ENCODE results near the gene LPP.

LPP gene

DNA sequence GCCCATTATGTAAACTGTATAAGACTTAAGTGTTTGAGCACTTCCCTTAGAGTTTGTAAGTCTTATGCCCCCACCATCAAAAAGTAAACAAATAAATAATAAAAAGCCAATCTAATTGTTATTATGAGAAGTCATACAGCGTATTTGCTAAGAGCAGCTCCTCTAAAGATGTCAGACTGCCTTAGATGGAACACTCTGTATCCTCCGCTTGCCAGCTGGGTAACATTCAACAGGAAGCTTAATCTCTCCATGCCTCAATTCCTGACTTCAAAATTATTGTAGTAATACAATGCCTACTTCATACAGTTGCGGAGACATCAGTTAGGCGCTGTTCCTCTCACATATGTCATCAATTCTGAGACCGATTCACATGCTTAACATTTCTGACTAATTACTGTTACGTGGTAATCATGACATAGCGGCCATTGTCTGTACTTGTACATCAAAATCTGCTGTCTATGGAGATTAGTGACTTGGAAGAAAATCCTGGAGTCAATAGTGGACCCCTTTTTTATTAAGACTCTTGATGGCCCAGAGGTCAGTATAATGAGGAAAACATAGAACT lies 417.7 kb downstream of the LPP start:
- DNase-seq: no peak

DNA sequence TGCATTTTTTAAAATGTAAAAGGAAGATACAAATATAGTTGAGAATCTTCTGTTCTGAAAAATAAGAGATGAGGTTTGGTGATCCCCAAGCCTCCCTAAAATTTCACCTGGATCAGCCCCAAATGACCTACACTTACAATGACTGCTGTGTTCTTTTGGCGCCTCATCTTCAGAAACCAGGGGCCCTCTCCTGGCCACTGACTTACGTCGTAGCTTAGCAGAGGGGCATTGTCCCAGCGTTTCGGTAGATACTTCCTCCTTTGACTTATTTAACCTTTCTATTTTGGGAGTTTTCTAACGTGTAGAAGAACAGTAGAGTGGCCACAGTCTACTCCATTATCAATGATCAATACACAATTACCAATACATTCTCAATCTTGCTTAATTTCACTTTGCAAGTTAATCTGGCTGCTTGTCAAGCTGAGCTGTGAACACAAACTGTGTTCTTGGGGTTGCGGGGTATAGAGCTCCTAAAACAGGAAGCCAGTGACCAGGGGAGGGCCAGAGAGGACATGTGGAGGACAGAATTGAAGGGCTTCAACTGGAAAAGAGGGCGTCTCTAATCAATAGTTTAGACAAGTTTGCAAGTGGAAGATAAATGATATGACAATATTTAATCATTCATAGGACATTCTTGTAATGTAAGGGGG lies 419.5 kb downstream of the LPP start:
- no peak for DNase-seq
- no peak for TF ChIP-seq POLR2A (IDR thresholded peaks at IDR 0.05; ENCODE audit: low read length)
- TF ChIP-seq GATA1 (IDR thresholded peaks at IDR 0.05; ENCODE audit: low read depth, low read length): no peak

More for the DNA sequence above, 417.7 kb downstream of the LPP start:
- no peak for TF ChIP-seq POLR2A (IDR thresholded peaks at IDR 0.05; ENCODE audit: low read length)
- TF ChIP-seq GATA1 (IDR thresholded peaks at IDR 0.05; ENCODE audit: low read depth, low read length): no peak

DNA sequence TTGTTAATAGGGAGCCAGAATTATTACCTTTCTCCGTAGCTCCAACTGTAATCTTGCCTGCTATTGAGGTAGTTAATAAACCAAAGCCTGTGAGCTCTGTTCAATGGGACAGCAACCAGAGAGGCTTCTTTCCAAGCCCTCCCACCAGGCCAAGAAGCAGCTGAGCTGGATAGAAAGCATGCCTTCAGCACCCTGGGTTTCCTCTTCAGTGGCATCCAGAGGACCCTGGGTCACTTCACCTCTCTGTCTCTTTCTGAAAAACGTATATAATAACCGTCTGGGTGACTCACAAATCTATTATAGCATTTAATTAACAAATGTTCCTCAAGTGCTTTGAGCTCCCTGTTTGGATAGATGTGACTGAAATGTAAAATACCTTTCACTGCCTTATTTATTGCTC lies 420.0 kb downstream of the LPP start:
- DNase-seq: no peak
- TF ChIP-seq GATA1 (IDR thresholded peaks at IDR 0.05; ENCODE audit: low read depth, low read length) (no peak), POLR2A (IDR thresholded peaks at IDR 0.05; ENCODE audit: low read length) (no peak)

DNA sequence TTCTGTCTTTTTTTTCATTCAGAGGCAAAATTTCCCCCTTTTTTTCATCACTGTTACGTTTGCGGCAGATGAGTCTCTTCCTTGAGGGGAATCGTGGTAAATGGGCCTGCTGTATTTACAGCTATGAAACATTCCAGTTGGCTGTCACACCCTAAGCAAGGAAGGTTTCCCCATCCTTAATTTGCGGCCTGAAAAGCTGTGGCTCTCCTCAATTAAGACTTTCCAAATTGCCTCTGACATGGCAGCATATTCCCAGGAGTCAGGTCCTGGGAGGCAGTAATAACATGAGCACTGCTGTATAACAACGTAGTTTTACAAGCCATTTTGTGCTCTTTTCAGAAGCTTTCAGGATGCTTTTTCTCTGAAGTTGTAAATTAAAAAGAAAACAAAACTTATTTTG lies 420.9 kb downstream of the LPP start:
- TF ChIP-seq GATA1 (IDR thresholded peaks at IDR 0.05; ENCODE audit: low read depth, low read length): no peak
- no peak for DNase-seq

DNA sequence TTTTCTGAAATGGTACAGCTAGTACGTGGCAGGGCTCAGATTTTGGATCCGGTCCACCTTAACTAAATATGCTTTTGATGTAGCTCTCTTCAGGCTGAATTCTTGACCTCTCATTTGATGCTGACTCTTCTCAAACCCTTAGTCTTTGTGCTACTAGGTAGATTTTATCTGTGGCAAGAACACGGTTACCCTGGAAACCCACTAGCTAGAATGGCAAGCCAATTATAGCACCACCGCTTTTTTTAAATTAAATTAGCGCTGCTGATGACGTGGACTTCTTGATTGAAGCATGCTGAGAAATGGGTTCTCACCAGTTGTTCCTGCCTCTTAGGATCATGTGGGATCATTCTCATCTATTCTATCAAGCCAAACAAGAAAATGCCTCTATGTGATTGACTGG lies 421.5 kb downstream of the LPP start:
- DNase-seq: no peak
- no peak for TF ChIP-seq POLR2A (IDR thresholded peaks at IDR 0.05; ENCODE audit: low read length)

DNA sequence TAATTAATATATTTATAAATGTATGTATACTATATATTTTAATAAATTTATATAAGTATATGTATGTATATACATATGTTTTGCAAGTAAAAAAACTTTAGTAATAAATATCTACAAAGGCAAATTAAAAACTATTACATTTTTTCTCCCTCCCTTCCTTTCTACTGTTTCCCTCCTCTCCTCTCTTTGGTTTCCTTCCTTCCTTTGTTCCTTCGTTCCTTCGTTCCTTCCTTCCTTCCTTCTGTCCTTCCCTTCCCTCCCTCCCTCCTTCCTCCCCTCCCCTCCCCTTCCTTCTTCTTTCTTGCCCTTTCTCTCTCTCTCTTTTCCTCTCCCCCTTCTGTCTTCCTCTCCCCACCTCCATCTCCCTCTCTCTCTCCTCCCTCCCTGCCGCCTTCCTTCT lies 423.6 kb downstream of the LPP start:
- DNase-seq: no peak
- TF ChIP-seq GATA1 (IDR thresholded peaks at IDR 0.05; ENCODE audit: low read depth, low read length): no peak
- no peak for TF ChIP-seq POLR2A (IDR thresholded peaks at IDR 0.05; ENCODE audit: low read length)

DNA sequence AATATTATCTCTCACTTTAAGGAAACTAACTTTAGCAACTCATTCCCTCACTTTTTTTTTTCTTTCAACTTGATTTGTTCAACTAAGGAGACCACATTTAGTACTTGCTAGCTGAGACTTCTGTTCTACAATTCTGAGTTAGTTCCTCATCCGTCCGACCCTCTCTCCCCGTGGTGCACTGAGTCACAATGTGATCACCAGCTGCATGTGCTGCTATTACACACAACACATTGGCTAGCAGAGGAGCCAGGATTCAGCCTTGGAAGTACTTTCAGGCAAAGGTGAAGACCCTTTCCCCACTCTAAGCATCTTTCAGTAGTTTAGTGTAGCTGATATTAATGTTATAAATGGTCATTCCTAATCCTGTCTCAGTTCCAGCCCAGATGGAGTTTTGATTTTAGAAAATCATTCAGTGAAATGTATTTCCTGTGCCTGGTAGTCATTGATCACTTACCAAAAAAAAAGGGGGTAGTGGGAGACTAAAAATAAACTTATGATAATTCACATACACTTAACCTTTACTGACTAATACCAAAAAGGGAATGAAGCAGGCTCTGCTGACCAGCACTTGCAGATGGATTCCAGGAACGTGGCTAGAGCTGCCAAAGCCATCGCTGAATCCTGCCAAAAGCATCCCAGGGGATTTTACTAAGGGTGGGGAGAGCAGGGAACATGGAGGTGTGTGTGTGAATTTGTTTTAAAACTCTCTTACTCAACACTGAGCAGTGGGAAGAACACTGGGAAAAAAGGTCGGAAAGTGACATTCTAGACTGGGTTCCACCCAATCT lies 424.8 kb downstream of the LPP start:
- no peak for TF ChIP-seq POLR2A (IDR thresholded peaks at IDR 0.05; ENCODE audit: low read length)
- no peak for DNase-seq

DNA sequence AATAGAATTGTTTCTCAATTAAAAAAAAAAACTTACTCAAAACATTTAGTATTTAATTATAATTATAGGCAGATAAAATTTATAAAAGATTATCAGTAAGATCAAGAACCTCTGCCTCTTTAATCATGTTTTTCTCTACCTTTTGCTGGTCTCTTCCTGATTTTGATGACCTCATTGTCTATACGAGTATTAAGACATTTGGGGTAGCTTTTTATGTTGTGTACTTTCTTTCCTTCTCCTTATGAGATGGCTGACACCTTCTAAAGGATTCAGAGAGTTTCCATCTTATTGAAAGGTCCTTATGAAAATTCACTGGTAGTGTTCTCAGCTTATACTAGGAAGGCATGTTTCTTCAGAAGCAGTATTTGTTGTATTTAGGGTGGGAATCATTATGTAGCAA lies 426.3 kb downstream of the LPP start:
- no peak for TF ChIP-seq POLR2A (IDR thresholded peaks at IDR 0.05; ENCODE audit: low read length)
- no peak for TF ChIP-seq GATA1 (IDR thresholded peaks at IDR 0.05; ENCODE audit: low read depth, low read length)
- no peak for DNase-seq

DNA sequence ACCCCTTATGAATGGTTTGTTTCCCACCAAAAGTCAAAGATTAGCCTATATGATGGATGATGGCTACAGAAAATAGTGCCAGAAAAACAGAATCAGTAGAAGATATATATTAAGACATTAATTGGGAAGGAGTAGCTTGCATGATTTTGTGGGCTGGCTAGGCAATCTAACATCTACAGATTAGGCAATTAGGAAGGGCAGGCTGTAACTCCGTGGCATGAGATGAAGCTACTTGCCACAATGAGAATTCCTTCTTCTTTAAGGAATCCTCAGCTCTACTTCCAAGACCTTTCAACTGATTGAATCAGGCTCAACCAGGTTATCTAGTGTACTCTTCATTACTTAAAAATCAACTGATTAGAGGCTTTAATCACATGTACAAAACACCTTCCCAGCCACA lies 426.7 kb downstream of the LPP start:
- TF ChIP-seq POLR2A (IDR thresholded peaks at IDR 0.05; ENCODE audit: low read length) (no peak), GATA1 (IDR thresholded peaks at IDR 0.05; ENCODE audit: low read depth, low read length) (no peak)
- DNase-seq: no peak

DNA sequence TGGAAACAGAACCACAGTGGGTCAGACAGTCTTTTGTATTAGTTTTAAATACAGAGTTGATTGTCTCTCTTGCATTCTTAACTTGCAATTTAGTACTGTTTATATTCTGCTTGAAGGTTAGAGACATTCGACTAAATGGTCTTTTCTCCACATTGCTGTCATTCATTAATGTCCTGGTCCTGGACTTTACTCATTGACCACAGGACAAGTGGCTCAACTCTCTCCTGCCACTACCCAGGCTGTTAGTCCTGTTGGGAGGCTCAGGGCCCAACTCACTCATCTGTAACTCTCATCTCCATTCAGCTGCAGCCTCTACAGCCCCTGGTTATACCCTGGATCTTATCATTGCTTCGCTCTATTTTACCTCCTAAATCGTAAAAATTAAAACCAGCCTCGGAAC lies 427.4 kb downstream of the LPP start:
- DNase-seq: no peak
- TF ChIP-seq POLR2A (IDR thresholded peaks at IDR 0.05; ENCODE audit: low read length) (no peak), GATA1 (IDR thresholded peaks at IDR 0.05; ENCODE audit: low read depth, low read length) (no peak)

DNA sequence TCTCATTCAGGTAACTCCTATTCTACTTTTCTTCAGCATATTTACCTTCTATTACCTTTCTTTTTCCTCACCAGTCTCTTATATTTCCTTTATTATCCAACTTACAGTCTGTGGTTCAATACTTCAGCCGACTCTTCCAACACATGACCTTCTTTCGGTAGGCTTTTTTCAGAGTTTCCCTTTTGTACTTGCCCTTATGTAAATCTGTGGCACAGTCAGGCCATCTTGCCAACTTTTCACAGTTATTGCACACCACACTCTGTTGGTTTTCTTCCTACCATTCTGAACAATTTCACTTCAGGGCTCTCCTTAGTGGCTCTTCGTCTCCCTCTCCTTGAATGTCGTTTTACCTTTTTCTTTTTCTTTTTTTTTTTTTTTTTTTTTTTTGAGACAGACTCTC lies 427.8 kb downstream of the LPP start:
- no peak for DNase-seq
- no peak for TF ChIP-seq POLR2A (IDR thresholded peaks at IDR 0.05; ENCODE audit: low read length)
- TF ChIP-seq GATA1 (IDR thresholded peaks at IDR 0.05; ENCODE audit: low read depth, low read length): no peak

DNA sequence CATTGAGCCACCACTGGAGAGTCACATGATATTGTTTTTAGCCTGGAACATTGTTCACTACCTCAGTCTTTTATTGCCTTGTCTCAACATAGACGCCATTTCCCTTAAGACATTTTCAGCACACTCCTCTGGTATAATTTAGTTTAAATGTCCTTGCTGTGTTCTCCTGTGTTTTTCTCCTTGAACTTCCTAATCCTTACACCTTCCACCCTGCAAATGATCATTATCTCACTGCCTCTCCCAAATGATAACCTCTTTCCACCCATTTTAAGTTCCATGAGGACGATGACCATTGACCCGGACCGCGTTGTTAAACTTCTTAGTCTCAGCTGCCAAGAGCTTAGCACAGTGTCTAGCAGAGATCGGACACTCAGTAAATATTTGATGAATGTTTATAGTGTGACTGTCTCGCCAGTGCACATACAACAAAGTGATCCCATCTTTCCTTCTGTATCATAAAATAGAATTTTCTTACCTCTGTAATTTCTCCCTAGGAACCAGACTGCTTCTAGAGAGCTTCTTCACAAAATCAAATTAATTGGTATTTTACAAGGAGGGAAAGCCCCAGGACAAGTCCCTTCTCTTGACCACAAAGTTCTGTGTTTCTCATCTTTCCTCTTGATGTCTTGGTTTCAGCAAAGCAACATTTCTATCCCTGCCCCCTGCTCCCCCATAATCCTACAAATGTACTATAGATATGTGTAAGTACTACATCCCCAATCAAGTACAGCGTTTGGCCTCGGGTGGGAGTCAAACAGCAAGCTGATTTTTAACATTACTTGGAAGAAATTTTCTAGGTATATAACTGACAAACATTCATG lies 429.6 kb downstream of the LPP start:
- DNase-seq: peak in 1 of 2 experiments; percentile 39
- TF ChIP-seq POLR2A (IDR thresholded peaks at IDR 0.05; ENCODE audit: low read length) (no peak), GATA1 (IDR thresholded peaks at IDR 0.05; ENCODE audit: low read depth, low read length) (no peak)

DNA sequence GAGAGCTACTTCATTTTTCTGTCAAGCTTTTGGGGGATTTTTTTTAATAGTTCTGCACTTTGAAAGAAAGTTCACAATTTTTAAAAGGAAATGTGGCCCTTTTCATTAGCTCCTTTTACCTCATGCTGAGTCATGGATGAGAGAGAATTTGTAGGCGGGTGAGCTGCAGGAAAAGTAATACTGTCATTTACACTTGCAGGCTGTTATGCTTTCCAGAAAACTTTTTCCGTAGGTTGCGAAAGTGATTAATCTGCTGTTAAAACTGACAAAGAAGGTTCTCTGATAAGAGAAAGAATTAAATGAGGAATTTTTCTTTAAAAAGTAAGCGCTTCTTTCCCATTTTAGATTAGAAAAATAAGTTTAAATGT lies 430.2 kb downstream of the LPP start:
- peak; percentile 61 for DNase-seq
- TF ChIP-seq GATA1 (IDR thresholded peaks at IDR 0.05; ENCODE audit: low read depth, low read length): no peak
- TF ChIP-seq POLR2A (IDR thresholded peaks at IDR 0.05; ENCODE audit: low read length): no peak

DNA sequence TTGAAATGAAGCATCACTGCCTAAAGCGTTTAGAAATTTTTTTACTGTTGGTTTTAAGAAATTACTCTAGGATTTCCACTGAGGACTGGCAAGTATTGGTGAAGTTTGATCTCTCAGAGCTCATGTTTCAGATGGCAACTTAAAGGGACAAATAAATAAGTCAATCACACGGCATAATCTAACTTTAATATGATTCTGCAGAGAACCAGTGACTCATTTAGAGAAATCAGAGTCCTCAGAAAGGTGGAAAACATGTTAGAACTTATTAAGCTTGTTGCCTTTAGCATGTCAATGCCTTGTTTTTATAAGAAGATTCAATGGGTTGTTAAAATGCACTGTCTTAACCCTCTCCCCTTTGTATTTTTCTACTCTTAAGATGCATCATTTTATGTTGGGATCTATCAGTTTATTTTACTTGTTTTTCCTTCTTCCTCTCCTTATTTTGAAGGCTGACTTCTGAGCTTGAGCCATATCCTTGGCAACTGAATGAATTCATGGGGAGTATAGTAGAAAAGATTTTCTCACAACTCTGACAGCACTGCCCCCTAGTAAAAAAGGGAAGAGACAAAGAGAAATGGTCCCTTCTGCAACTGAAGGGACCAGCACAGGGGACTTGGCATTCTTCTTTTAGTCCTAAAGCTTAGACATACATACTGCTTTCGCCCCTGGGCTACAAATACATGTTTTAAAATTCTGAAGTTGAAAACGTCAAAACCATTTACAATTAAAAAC lies 431.2 kb downstream of the LPP start:
- no peak for TF ChIP-seq GATA1 (IDR thresholded peaks at IDR 0.05; ENCODE audit: low read depth, low read length)
- no peak for TF ChIP-seq POLR2A (IDR thresholded peaks at IDR 0.05; ENCODE audit: low read length)
- peak in 1 of 2 experiments; percentile 8 for DNase-seq
